CD14-positive monocyte (primary cell): ENCODE data around the gene KLC1. TPM values are rescaled to one million over a fixed set of nuclear protein-coding genes. Genes with fewer than 3 reads are reported as not detected.

Source experiments
- DNase-seq, 3 donors: peaks; one replicate each; pipeline ENCODE4 v3.0.0-alpha.2; 2011 to 2022
- H2AFZ ChIP-seq: 2 replicates; pipeline ENCODE4 v1.6.0; 2012; ENCODE audit warnings: mild to moderate bottlenecking, low read depth, low read length, inconsistent platforms; ENCODE audit not compliant: insufficient read depth, poor library complexity, severe bottlenecking
- H3K27ac ChIP-seq, 2 donors: 1 replicate in 1 of 2; 2 replicates in 1 of 2; pipeline ENCODE4 v1.5.1; 2012 to 2013; ENCODE audit warnings: low read length in 2 of 2, control low read depth in 1 of 2, inconsistent platforms in 1 of 2, low read depth in 1 of 2, mild to moderate bottlenecking in 1 of 2
- H3K27me3 ChIP-seq, 2 donors: one replicate each; pipeline versions ENCODE4 v1.6.0 to v1.6.1; 2011 to 2013; ENCODE audit warnings: low read length in 2 of 2; ENCODE audit not compliant: control insufficient read depth in 2 of 2, insufficient read depth in 2 of 2
- H3K36me3 ChIP-seq, 2 donors: replicated peaks in 1 of 2; 1 replicate in 1 of 2; 2 replicates in 1 of 2; pipeline versions ENCODE4 v1.5.1 to v1.6.1; 2012 to 2013; ENCODE audit warnings: low read length in 2 of 2, control low read depth in 1 of 2, inconsistent platforms in 1 of 2, mild to moderate bottlenecking in 1 of 2; ENCODE audit not compliant: insufficient read depth in 2 of 2, control insufficient read depth in 1 of 2
- H3K4me1 ChIP-seq, 2 donors: 1 replicate in 1 of 2; 2 replicates in 1 of 2; pipeline versions ENCODE4 v1.5.1 to v1.6.1; 2012 to 2013; ENCODE audit warnings: low read length in 2 of 2, control low read depth in 1 of 2, inconsistent platforms in 1 of 2, mild to moderate bottlenecking in 1 of 2, moderate library complexity in 1 of 2; ENCODE audit not compliant: insufficient read depth in 2 of 2, control insufficient read depth in 1 of 2
- H3K4me2 ChIP-seq: replicated peaks from 2 replicates; pipeline ENCODE3; 2012; ENCODE audit warnings: low read length, moderate library complexity, mild to moderate bottlenecking; ENCODE audit not compliant: poor library complexity, severe bottlenecking; ENCODE audit errors: extremely low read depth
- H3K4me3 ChIP-seq, 3 experiments: fragments of 200-600 bp in 1 of 3; sonication (generic) in 1 of 3; replicated peaks in 1 of 3; 1 replicate in 2 of 3; 2 replicates in 1 of 3; pipeline ENCODE4 v1.5.1; 2011 to 2013; ENCODE audit warnings: low read length in 3 of 3, mild to moderate bottlenecking in 3 of 3, control low read depth in 2 of 3, low read depth in 2 of 3, inconsistent platforms in 1 of 3, moderate library complexity in 1 of 3
- H3K79me2 ChIP-seq: 2 replicates; pipeline ENCODE4 v1.6.0; 2012; ENCODE audit warnings: mild to moderate bottlenecking, control low read depth, inconsistent platforms, low read length, moderate library complexity; ENCODE audit not compliant: insufficient read depth
- H3K9ac ChIP-seq: 2 replicates; pipeline ENCODE4 v1.6.0; 2017; ENCODE audit warnings: low read length, mild to moderate bottlenecking; ENCODE audit not compliant: insufficient read depth, poor library complexity, severe bottlenecking
- H3K9me3 ChIP-seq, 2 donors: replicated peaks in 1 of 2; 1 replicate in 1 of 2; 2 replicates in 1 of 2; pipeline versions ENCODE4 v1.5.1 to v1.6.1; 2012 to 2013; ENCODE audit warnings: low read length in 2 of 2, control low read depth in 1 of 2; ENCODE audit not compliant: control insufficient read depth in 1 of 2, insufficient read depth in 1 of 2
- H4K20me1 ChIP-seq: 2 replicates; pipeline ENCODE4 v1.6.0; 2012; ENCODE audit warnings: mild to moderate bottlenecking, low read length, control low read depth, moderate library complexity; ENCODE audit not compliant: insufficient read depth
- H3K27ac Mint-ChIP-seq, 7 donors: one replicate each; pipeline ENCODE4 v1.8.0; 2020; ENCODE audit warnings: mild to moderate bottlenecking in 7 of 7, mixed read lengths in 7 of 7, moderate library complexity in 6 of 7, inconsistent platforms in 2 of 7
- H3K27me3 Mint-ChIP-seq, 3 donors: one replicate each; pipeline ENCODE4 v1.8.0; 2021 to 2022; ENCODE audit warnings: low read depth in 3 of 3, mild to moderate bottlenecking in 3 of 3, mixed read lengths in 3 of 3, moderate library complexity in 3 of 3, inconsistent platforms in 1 of 3
- H3K36me3 Mint-ChIP-seq, 2 donors: one replicate each; pipeline ENCODE4 v1.8.0; 2020; ENCODE audit warnings: mixed read lengths in 2 of 2, inconsistent platforms in 1 of 2, mild to moderate bottlenecking in 1 of 2
- H3K4me1 Mint-ChIP-seq: one replicate; pipeline ENCODE4 v1.8.0; 2020; ENCODE audit warnings: mild to moderate bottlenecking, mixed read lengths
- H3K4me3 Mint-ChIP-seq, 2 donors: one replicate each; pipeline ENCODE4 v1.8.0; 2020; ENCODE audit warnings: mild to moderate bottlenecking in 2 of 2, mixed read lengths in 2 of 2, moderate library complexity in 1 of 2
- H3K9me3 Mint-ChIP-seq, 7 donors: one replicate each; pipeline ENCODE4 v1.8.0; 2020 to 2022; ENCODE audit warnings: mixed read lengths in 7 of 7, mild to moderate bottlenecking in 6 of 7, moderate library complexity in 6 of 7, inconsistent platforms in 2 of 7
- CTCF ChIP-seq: fragments of 200-600 bp; IDR thresholded peaks from one replicate; pipeline ENCODE4 v1.8.0; 2022; ENCODE audit warnings: antibody characterized with exemption, mild to moderate bottlenecking
- WGBS: methylation state at CpG from one replicate; pipeline ENCODE4 v1.1.5; 2013; ENCODE audit warnings: missing lambda C conversion rate; ENCODE audit not compliant: insufficient coverage; 5-methylcytosine and 5-hydroxymethylcytosine counted together
- intact Hi-C, 2 donors: fragments of 100-400 bp; cut with micrococcal nuclease; formaldehyde crosslinking; loops; one replicate each; pipeline versions ENCODE4 v1.15.0 to v1.15.1; 2023
- polyA plus RNA-seq, 3 donors: library from polyadenylated mRNA; depleted of rRNA in 1 of 3; unstranded in 2 of 3; stranded (reverse) in 1 of 3; fragments of 300-500 nt in 2 of 3; fragments of >200 nt in 1 of 3; fragmentation: Illumina TruSeq in 2 of 3; gene quantifications; 1 replicate in 2 of 3; 2 replicates in 1 of 3; pipeline ENCODE4 v1.2.3, GENCODE V29; 2012 to 2021
- small RNA-seq: library from RNA; depleted of rRNA; stranded (forward); fragments of <200 nt; gene quantifications from one replicate; pipeline ENCODE3, GENCODE V24; 2012; ENCODE audit warnings: low read depth; ENCODE audit not compliant: insufficient read length

The KLC1 gene
- polyA plus RNA-seq, 3 donors, result 41.5 to 108 (median 46.6) TPM

DNA sequence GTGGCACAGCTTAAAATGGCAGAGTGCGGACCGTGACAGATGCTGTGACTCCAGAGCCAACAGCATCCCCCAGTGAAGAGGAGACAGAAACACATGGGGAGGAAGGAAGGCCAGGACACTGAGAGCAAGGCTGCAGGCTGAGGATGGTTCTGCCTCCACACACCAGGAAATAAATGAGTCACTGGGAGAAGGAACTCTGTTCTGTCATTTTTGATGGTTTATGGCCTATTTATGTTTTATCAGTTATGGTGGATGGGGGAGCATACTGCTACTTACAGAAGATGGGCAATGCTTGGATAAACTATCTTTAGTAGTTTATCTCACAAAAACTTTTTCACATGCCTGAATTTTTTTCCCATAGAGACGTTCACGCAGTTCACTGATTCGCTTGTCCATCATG lies 120.4 kb downstream of the KLC1 start:
- no peak for DNase-seq
- no peak overlapping the region for H2AFZ ChIP-seq
- no peaks in the 10 kb centered on the region for H3K9me3 ChIP-seq
- Mint-ChIP-seq H3K4me1 (no peaks in the 10 kb centered on the region), H3K36me3 (no peaks in the 10 kb centered on the region), H3K27ac (no peak overlapping the region), H3K9me3 (no peaks in the 10 kb centered on the region), H3K4me3 (no peak overlapping the region), H3K27me3 (peaks cover 0 to 5% (median 4%) of the 10 kb centered on the region in 3 donors)
- intact Hi-C loops, result no loop called here
- no peak for TF ChIP-seq CTCF
- 100% methylated on average over 2 of the region's 5 CpGs for WGBS
- H3K36me3 ChIP-seq, result no peaks in the 10 kb centered on the region
- H3K27ac ChIP-seq, result no peak overlapping the region
- no peak overlapping the region for H3K4me2 ChIP-seq
- H3K27me3 ChIP-seq, result no peaks in the 10 kb centered on the region
- no peaks in the 10 kb centered on the region for H4K20me1 ChIP-seq
- H3K4me3 ChIP-seq, result no peak overlapping the region
- H3K4me1 ChIP-seq, result no peaks in the 10 kb centered on the region
- no peaks in the 10 kb centered on the region for H3K79me2 ChIP-seq
- H3K9ac ChIP-seq, result no peak overlapping the region

- H3K27ac Mint-ChIP-seq, result no peak overlapping the region
- TF ChIP-seq CTCF, result no peak
- Histone ChIP-seq H3K27ac (no peak overlapping the region), H4K20me1 (no peaks in the 10 kb centered on the region), H3K9ac (no peak overlapping the region), H3K4me1 (no peaks in the 10 kb centered on the region), H3K4me3 (no peak overlapping the region), H3K27me3 (no peaks in the 10 kb centered on the region), H2AFZ (no peak overlapping the region), H3K9me3 (no peaks in the 10 kb centered on the region), H3K4me2 (no peak overlapping the region), H3K79me2 (no peaks in the 10 kb centered on the region), H3K36me3 (no peaks in the 10 kb centered on the region)
- no peaks in the 10 kb centered on the region for H3K4me1 Mint-ChIP-seq
- H3K36me3 Mint-ChIP-seq, result no peaks in the 10 kb centered on the region
- no peak for DNase-seq
- intact Hi-C loops, result no loop called here
- no peaks in the 10 kb centered on the region for H3K9me3 Mint-ChIP-seq
- H3K4me3 Mint-ChIP-seq, result no peak overlapping the region
- WGBS, result 86% methylated on average over 3 of the region's 5 CpGs
- H3K27me3 Mint-ChIP-seq, result peaks cover 0 to 4% (median 2%) of the 10 kb centered on the region in 3 donors
Observed at GRCh38 chr14:103749860-103750259, 120.8 kb downstream of the KLC1 start.

Small RNA genes within 50 kb of the gene (small RNA-seq; reads per million reads assigned to genes)
- not detected for gene RF00019

Other genes with a start within 250 kb of the KLC1 start
- 100 to 1,000 TPM in 1 of 3 donors, 10 to 100 TPM in 2; 29.3 to 163 (median 44.7) TPM for gene MARK3, start 243.8 kb upstream of the KLC1 start, polyA plus RNA-seq
- 10 to 100 TPM in 1 of 3 donors, 1 to 10 TPM in 1, under 1 TPM in 1; 0.76 to 12.5 (median 2.7) TPM for gene CKB, start 106.4 kb upstream of the KLC1 start, polyA plus RNA-seq
- gene TRMT61A, start 100.0 kb upstream of the KLC1 start, polyA plus RNA-seq, result 1 to 10 TPM; 2.7 to 7.1 (median 3.4) TPM
- gene BAG5, start 66.6 kb upstream of the KLC1 start, polyA plus RNA-seq, result 10 to 100 TPM in 2 of 3 donors, 1 to 10 TPM in 1; 4.7 to 33.1 (median 30.1) TPM
- 10 to 100 TPM; 13.2 to 58.1 (median 52.3) TPM for gene COA8, start 66.3 kb upstream of the KLC1 start, polyA plus RNA-seq
- gene XRCC3, start 86.2 kb downstream of the KLC1 start, polyA plus RNA-seq, result 1 to 10 TPM in 2 of 3 donors, under 1 TPM in 1; 0.66 to 8.1 (median 2.0) TPM
- 10 to 100 TPM; 22.1 to 36.5 (median 33.1) TPM for gene ZFYVE21, start 86.6 kb downstream of the KLC1 start, polyA plus RNA-seq
- 1 to 10 TPM in 1 of 3 donors, under 1 TPM in 2; 0.48 to 1.1 (median 0.99) TPM for gene PPP1R13B, start 218.4 kb downstream of the KLC1 start, polyA plus RNA-seq